GM23338 (cell line): ENCODE measurements around the gene DPY19L1. TPM values are rescaled to one million over a fixed set of nuclear protein-coding genes. Genes with fewer than 3 reads are reported as not detected.

Experiments
- ATAC-seq: fragments of 200-7000 bp; cut with Tn5 transposase; 3 replicates; pipeline ENCODE4 v1.9.1; 2020
- DNase-seq: peaks from one replicate; pipeline ENCODE4 v3.0.0-alpha.2; 2015; ENCODE audit warnings: low spot score
- H2AFZ ChIP-seq: fragments of 200-600 bp; sonication (generic); 2 replicates; pipeline ENCODE4 v1.8.0; 2016; ENCODE audit warnings: antibody characterized with exemption, mild to moderate bottlenecking, moderate library complexity
- H3F3A ChIP-seq: fragments of 200-600 bp; sonication (generic); replicated peaks from 2 replicates; pipeline ENCODE4 v1.8.0; 2017; ENCODE audit warnings: antibody characterized with exemption, mixed run types, low read depth
- H3K27ac ChIP-seq: fragments of 200-600 bp; sonication (generic); 2 replicates; pipeline ENCODE4 v1.6.1; 2016; ENCODE audit warnings: low read depth
- H3K27me3 ChIP-seq: fragments of 200-600 bp; sonication (generic); 2 replicates; pipeline ENCODE4 v1.8.0; 2016; ENCODE audit warnings: mild to moderate bottlenecking, mixed run types, moderate library complexity; ENCODE audit not compliant: insufficient read depth
- H3K36me3 ChIP-seq: fragments of 200-600 bp; sonication (generic); 2 replicates; pipeline ENCODE4 v1.8.0; 2016; ENCODE audit warnings: mild to moderate bottlenecking; ENCODE audit not compliant: insufficient read depth
- H3K4me1 ChIP-seq: fragments of 200-600 bp; sonication (generic); 2 replicates; pipeline ENCODE4 v1.8.0; 2016; ENCODE audit warnings: mild to moderate bottlenecking, moderate library complexity; ENCODE audit not compliant: insufficient read depth
- H3K4me2 ChIP-seq: fragments of 200-600 bp; sonication (generic); 2 replicates; pipeline ENCODE4 v1.7.1; 2017; ENCODE audit warnings: mixed run types
- H3K4me3 ChIP-seq: fragments of 200-600 bp; sonication (generic); 2 replicates; pipeline ENCODE4 v1.6.1; 2016; ENCODE audit warnings: mixed run types
- H3K79me2 ChIP-seq: fragments of 200-600 bp; sonication (generic); replicated peaks from 2 replicates; pipeline ENCODE4 v1.8.0; 2017; ENCODE audit warnings: mild to moderate bottlenecking; ENCODE audit not compliant: insufficient read depth
- H3K9me2 ChIP-seq: fragments of 200-600 bp; sonication (generic); 2 replicates; pipeline ENCODE4 v1.8.0; 2017; ENCODE audit not compliant: insufficient read depth
- H4K20me1 ChIP-seq: fragments of 200-600 bp; sonication (generic); replicated peaks from 2 replicates; pipeline ENCODE4 v1.8.0; 2017; ENCODE audit warnings: mild to moderate bottlenecking; ENCODE audit not compliant: insufficient read depth
- H3K27ac Mint-ChIP-seq: 2 replicates; pipeline ENCODE4 v1.8.0; 2020; ENCODE audit warnings: inconsistent platforms, mild to moderate bottlenecking, moderate library complexity, mixed read lengths
- H3K27me3 Mint-ChIP-seq: 3 replicates; pipeline ENCODE4 v1.8.0; 2022; ENCODE audit warnings: low read depth, mild to moderate bottlenecking, moderate library complexity, mixed read lengths, inconsistent platforms; ENCODE audit not compliant: insufficient read depth, poor library complexity
- H3K36me3 Mint-ChIP-seq: 3 replicates; pipeline ENCODE4 v1.8.0; 2021; ENCODE audit warnings: low read depth, mild to moderate bottlenecking, inconsistent platforms, moderate library complexity, mixed read lengths
- H3K4me1 Mint-ChIP-seq: 3 replicates; pipeline ENCODE4 v1.8.0; 2020; ENCODE audit warnings: mild to moderate bottlenecking, inconsistent platforms, mixed read lengths
- H3K4me3 Mint-ChIP-seq: 3 replicates; pipeline ENCODE4 v1.8.0; 2021; ENCODE audit warnings: moderate library complexity, mild to moderate bottlenecking, inconsistent platforms, mixed read lengths
- H3K9me3 Mint-ChIP-seq: 3 replicates; pipeline ENCODE4 v1.8.0; 2020; ENCODE audit warnings: moderate library complexity, mild to moderate bottlenecking, inconsistent platforms, mixed read lengths
- CREB1 ChIP-seq: fragments of 250-450 bp; sonication (Bioruptor Pico); IDR thresholded peaks from 2 replicates; pipeline ENCODE4 v1.5.0; 2020; ENCODE audit warnings: low read depth, mild to moderate bottlenecking, moderate library complexity
- CTCF ChIP-seq, 2 experiments: fragments of 200-600 bp in 1 of 2; sonication (generic) in 1 of 2; conservative IDR thresholded peaks; 2 replicates each; pipeline versions ENCODE4 v1.5.1 to v1.6.1; 2016 to 2017; ENCODE audit warnings: antibody characterized with exemption in 2 of 2, low read depth in 2 of 2, mild to moderate bottlenecking in 2 of 2, moderate library complexity in 1 of 2
- EZH2 ChIP-seq: fragments of 200-600 bp; sonication (generic); IDR thresholded peaks from one replicate; pipeline ENCODE4 v1.8.0; 2017; ENCODE audit warnings: antibody characterized with exemption, mild to moderate bottlenecking, low read depth; ENCODE audit not compliant: unreplicated experiment
- EZH2phosphoT487 ChIP-seq: fragments of 200-600 bp; sonication (generic); IDR thresholded peaks from one replicate; pipeline ENCODE4 v1.8.1; 2018; ENCODE audit warnings: antibody characterized with exemption; ENCODE audit not compliant: unreplicated experiment
- POLR2AphosphoS5 ChIP-seq: IDR thresholded peaks from 2 replicates; pipeline ENCODE4 v1.6.1; 2016; ENCODE audit warnings: antibody characterized with exemption, low read depth
- REST ChIP-seq: IDR thresholded peaks from one replicate; pipeline ENCODE4 v1.6.1; 2018; ENCODE audit warnings: antibody characterized with exemption; ENCODE audit not compliant: unreplicated experiment
- STAT1 ChIP-seq: IDR thresholded peaks from one replicate; pipeline ENCODE4 v1.6.1; 2016; ENCODE audit warnings: antibody characterized with exemption; ENCODE audit not compliant: unreplicated experiment
- ZNF114 ChIP-seq: fragments of 250-450 bp; sonication (Bioruptor Pico); IDR thresholded peaks from 2 replicates; pipeline ENCODE4 v1.5.0; 2020; ENCODE audit warnings: mild to moderate bottlenecking, moderate library complexity
- ZNF331 ChIP-seq: fragments of 250-450 bp; sonication (Bioruptor Pico); IDR thresholded peaks from 2 replicates; pipeline ENCODE4 v1.5.0; 2020; ENCODE audit warnings: low read depth, mild to moderate bottlenecking, moderate library complexity
- ZNF462 ChIP-seq: fragments of 250-450 bp; sonication (Bioruptor Pico); IDR thresholded peaks from 2 replicates; pipeline ENCODE4 v1.5.0; 2020; ENCODE audit warnings: mild to moderate bottlenecking, moderate library complexity
- polyA plus RNA-seq: library from polyadenylated mRNA; unstranded; fragments of >200 nt; fragmentation: Nextera tagmentation; extraction: Ambion mirVana; gene quantifications from 2 replicates; pipeline ENCODE4 v1.2.1, GENCODE V29; 2016
- total RNA-seq: library from RNA; depleted of rRNA; stranded (reverse); fragments of >200 nt; shearing (Covaris generic); gene quantifications from 2 replicates; pipeline ENCODE4 v1.2.3, GENCODE V29; 2014

DPY19L1 gene
- total and polyA plus RNA-seq, 2 experiments from 2014 or later, result 4.4 to 20.2 TPM

GRCh38 chr7:35024298-35024697 lies 13.0 kb downstream of the DPY19L1 start:
- Mint-ChIP-seq H3K36me3 (no peaks in the 10 kb centered on the region), H3K4me1 (peaks cover 53% of the 10 kb centered on the region), H3K27ac (peak overlapping the region; percentile 37; the same call in 1 of the 2 replicates), H3K4me3 (no peak overlapping the region), H3K27me3 (peaks cover 6% of the 10 kb centered on the region), H3K9me3 (no peaks in the 10 kb centered on the region)
- Histone ChIP-seq H3K79me2 (peaks cover 76% of the 10 kb centered on the region), H3K36me3 (no peaks in the 10 kb centered on the region), H3F3A (no peaks in the 10 kb centered on the region), H3K27me3 (no peaks in the 10 kb centered on the region), H3K27ac (no peak overlapping the region), H4K20me1 (0 out of 2 replicates have a peak, but pooled peaks cover 5% of the 10 kb centered on the region), H3K4me1 (peaks cover 54% of the 10 kb centered on the region), H3K9me2 (no peaks in the 10 kb centered on the region), H2AFZ (no peak overlapping the region), H3K4me2 (no peak overlapping the region), H3K4me3 (no peak overlapping the region)
- DNase-seq (no peak), ATAC-seq (no peak)
- TF ChIP-seq EZH2phosphoT487 (no peak), CREB1 (no peak), ZNF114 (no peak), POLR2AphosphoS5 (no peak), ZNF462 (no peak)

- no peak for ATAC-seq
- 0 out of 2 replicates have a peak, but pooled peaks cover 5% of the 10 kb centered on the region for H4K20me1 ChIP-seq
- H3K4me3 Mint-ChIP-seq, result no peak overlapping the region
- TF ChIP-seq CTCF (conservative IDR thresholded peaks at IDR 0.05; ENCODE audit: low read depth in 2 of 2) (no peak), ZNF331 (CRISPR knock-in tag) (no peak), EZH2 (no peak), EZH2phosphoT487 (no peak), REST (no peak), STAT1 (no peak), POLR2AphosphoS5 (no peak), CREB1 (no peak)
Observed at GRCh38 chr7:35022725-35023124, 14.6 kb downstream of the DPY19L1 start.

More at GRCh38 chr7:35022725-35023124, 14.6 kb downstream of the DPY19L1 start:
- Histone ChIP-seq H2AFZ (no peak overlapping the region), H3K27ac (no peak overlapping the region), H3K79me2 (peaks cover 68% of the 10 kb centered on the region), H3K27me3 (no peaks in the 10 kb centered on the region), H3K4me3 (no peak overlapping the region), H3K36me3 (no peaks in the 10 kb centered on the region), H3K9me2 (no peaks in the 10 kb centered on the region), H3K4me1 (peaks cover 46% of the 10 kb centered on the region), H3K4me2 (no peak overlapping the region), H3F3A (no peaks in the 10 kb centered on the region)
- no peak overlapping the region for H3K27ac Mint-ChIP-seq
- DNase-seq, result no peak
- no peaks in the 10 kb centered on the region for H3K9me3 Mint-ChIP-seq
- H3K4me1 Mint-ChIP-seq, result peaks cover 50% of the 10 kb centered on the region
- H3K36me3 Mint-ChIP-seq, result no peaks in the 10 kb centered on the region
- H3K27me3 Mint-ChIP-seq, result peaks cover 7% of the 10 kb centered on the region
